IMR-90 (cell line): Measurements from ENCODE around the gene ZFP92. TPM values are rescaled to one million over a fixed set of nuclear protein-coding genes. Genes with fewer than 3 reads are reported as not detected.

ENCODE experiments used
- ATAC-seq: fragments of 200-7000 bp; cut with Tn5 transposase; 2 replicates; pipeline ENCODE4 v1.9.1; 2020; ENCODE audit warnings: low read depth, mild to moderate bottlenecking, moderate library complexity
- BruUV-seq: library from RNA; stranded (reverse); fragments of 400-500 nt; replicated peaks from 2 replicates; lab custom pipeline; 2021; lab: Mats Ljungman, UMichigan
- CTCF ChIA-PET: fragments of 300-600 bp; formaldehyde crosslinking; extraction: SDS; loops from one replicate; lab custom pipeline; 2021; ENCODE audit warnings: antibody characterized with exemption; lab: Yijun Ruan, JAX
- POLR2A ChIA-PET: fragments of 300-600 bp; sonication (Branson Sonifier 250); formaldehyde crosslinking; loops from one replicate; lab custom pipeline; 2022; ENCODE audit warnings: antibody characterized with exemption; ENCODE audit not compliant: unreplicated experiment; lab: Charles Lee
- DNase-seq: peaks from one replicate; pipeline ENCODE4 v3.0.0; 2013
- H2AFZ ChIP-seq: replicated peaks from 2 replicates; pipeline ENCODE3; 2013; ENCODE audit warnings: low read length, mild to moderate bottlenecking; ENCODE audit not compliant: poor library complexity
- H2AK5ac ChIP-seq: 2 replicates; pipeline ENCODE4 v1.6.1; 2013; ENCODE audit warnings: low read depth, low read length, inconsistent platforms
- H2AK9ac ChIP-seq: replicated peaks from 2 replicates; pipeline ENCODE3; 2013; ENCODE audit warnings: mild to moderate bottlenecking, low read depth, low read length, moderate library complexity; ENCODE audit not compliant: poor library complexity
- H2BK120ac ChIP-seq: 2 replicates; pipeline ENCODE4 v1.6.1; 2013; ENCODE audit warnings: low read depth, low read length, inconsistent platforms
- H2BK15ac ChIP-seq: 3 replicates; pipeline ENCODE4 v1.6.1; 2013; ENCODE audit warnings: low read depth, low read length, inconsistent platforms
- H2BK20ac ChIP-seq: 2 replicates; pipeline ENCODE4 v1.6.1; 2013; ENCODE audit warnings: low read depth, mild to moderate bottlenecking, inconsistent platforms, low read length, moderate library complexity
- H2BK5ac ChIP-seq: 2 replicates; pipeline ENCODE4 v1.6.1; 2013; ENCODE audit warnings: mild to moderate bottlenecking, low read depth, low read length, inconsistent platforms; ENCODE audit not compliant: poor library complexity, severe bottlenecking
- H3K14ac ChIP-seq: replicated peaks from 2 replicates; pipeline ENCODE4 v1.6.1; 2013; ENCODE audit warnings: low read depth, low read length, inconsistent platforms
- H3K18ac ChIP-seq: 2 replicates; pipeline ENCODE4 v1.6.1; 2013; ENCODE audit warnings: low read depth, low read length, control low read depth
- H3K23ac ChIP-seq: 2 replicates; pipeline ENCODE4 v1.6.1; 2013; ENCODE audit warnings: low read depth, low read length, inconsistent platforms
- H3K27ac ChIP-seq: 2 replicates; pipeline ENCODE4 v1.5.1; 2013; ENCODE audit warnings: mild to moderate bottlenecking, control low read depth, low read length; ENCODE audit not compliant: insufficient read depth
- H3K27me3 ChIP-seq: 2 replicates; pipeline ENCODE4 v1.6.1; 2013; ENCODE audit warnings: low read length; ENCODE audit not compliant: control insufficient read depth, insufficient read depth
- H3K36me3 ChIP-seq: 2 replicates; pipeline ENCODE4 v1.6.1; 2013; ENCODE audit warnings: low read length, mixed read lengths; ENCODE audit not compliant: control insufficient read depth, insufficient read depth
- H3K4ac ChIP-seq: 2 replicates; pipeline ENCODE4 v1.6.1; 2013; ENCODE audit warnings: low read depth, low read length, inconsistent platforms
- H3K4me1 ChIP-seq: 2 replicates; pipeline ENCODE4 v1.6.1; 2013; ENCODE audit warnings: low read length, mixed read lengths; ENCODE audit not compliant: control insufficient read depth, insufficient read depth
- H3K4me2 ChIP-seq: 2 replicates; pipeline ENCODE4 v1.6.1; 2013; ENCODE audit warnings: low read depth, mild to moderate bottlenecking, control low read depth, low read length, moderate library complexity
- H3K4me3 ChIP-seq: 2 replicates; pipeline ENCODE4 v1.5.1; 2013; ENCODE audit warnings: low read depth, mild to moderate bottlenecking, control low read depth, low read length, moderate library complexity; ENCODE audit not compliant: insufficient read depth
- H3K56ac ChIP-seq: 2 replicates; pipeline ENCODE4 v1.6.1; 2013; ENCODE audit warnings: low read length, inconsistent platforms; ENCODE audit not compliant: insufficient read depth; ENCODE audit errors: extremely low read depth
- H3K79me1 ChIP-seq, 2 experiments: 2 replicates each; pipeline ENCODE4 v1.6.1; 2013; ENCODE audit warnings: low read length in 2 of 2, inconsistent platforms in 1 of 2, low read depth in 1 of 2
- H3K9ac ChIP-seq: 2 replicates; pipeline ENCODE4 v1.6.1; 2013; ENCODE audit warnings: low read depth, low read length, control low read depth
- H3K9me1 ChIP-seq: 2 replicates; pipeline ENCODE4 v1.6.1; 2013; ENCODE audit warnings: low read length, inconsistent platforms; ENCODE audit not compliant: insufficient read depth
- H3K9me3 ChIP-seq: 2 replicates; pipeline ENCODE4 v1.6.1; 2013; ENCODE audit warnings: low read length; ENCODE audit not compliant: control insufficient read depth, insufficient read depth
- H4K20me1 ChIP-seq: 2 replicates; pipeline ENCODE4 v1.6.1; 2013; ENCODE audit warnings: low read length, inconsistent platforms; ENCODE audit not compliant: insufficient read depth
- H4K5ac ChIP-seq: 2 replicates; pipeline ENCODE4 v1.6.1; 2013; ENCODE audit warnings: mild to moderate bottlenecking, low read depth, low read length, control low read depth
- H4K8ac ChIP-seq, 2 experiments: 2 replicates each; pipeline ENCODE4 v1.6.1; 2013; ENCODE audit warnings: low read depth in 2 of 2, low read length in 2 of 2, control low read depth in 1 of 2, inconsistent platforms in 1 of 2
- H4K91ac ChIP-seq: 2 replicates; pipeline ENCODE4 v1.6.1; 2013; ENCODE audit warnings: low read depth, low read length, inconsistent platforms; ENCODE audit not compliant: insufficient read depth
- BHLHE40 ChIP-seq: fragments of 150-350 bp; IDR thresholded peaks from 2 replicates; pipeline ENCODE4 v1.6.1; 2016; ENCODE audit warnings: mild to moderate bottlenecking, low read depth, low read length
- CHD1 ChIP-seq: IDR thresholded peaks from 2 replicates; pipeline ENCODE4 v1.6.1; 2012; ENCODE audit warnings: low read depth, low read length, improper control_type of control experiment
- FOS ChIP-seq: fragments of 150-350 bp; IDR thresholded peaks from 2 replicates; pipeline ENCODE4 v1.6.1; 2016; ENCODE audit warnings: low read depth, low read length
- MAFK ChIP-seq: IDR thresholded peaks from 2 replicates; pipeline ENCODE4 v1.6.1; 2012; ENCODE audit warnings: low read depth, low read length, improper control_type of control experiment
- MAZ ChIP-seq: IDR thresholded peaks from 2 replicates; pipeline ENCODE4 v1.6.1; 2012; ENCODE audit warnings: low read depth, mild to moderate bottlenecking, low read length, improper control_type of control experiment, moderate library complexity, borderline replicate concordance
- NFE2L2 ChIP-seq: fragments of 150-350 bp; IDR thresholded peaks from 2 replicates; pipeline ENCODE4 v1.6.1; 2016; ENCODE audit warnings: low read depth, mild to moderate bottlenecking, low read length
- RAD21 ChIP-seq: IDR thresholded peaks from 2 replicates; pipeline ENCODE4 v1.6.1; 2012; ENCODE audit warnings: low read length, improper control_type of control experiment
- RCOR1 ChIP-seq: IDR thresholded peaks from 2 replicates; pipeline ENCODE4 v1.6.1; 2012; ENCODE audit warnings: mild to moderate bottlenecking, low read length, improper control_type of control experiment; ENCODE audit not compliant: insufficient replicate concordance
- RFX5 ChIP-seq: IDR thresholded peaks from 2 replicates; pipeline ENCODE4 v1.8.0; 2012; ENCODE audit warnings: low read depth, mild to moderate bottlenecking, low read length, moderate library complexity
- SMC3 ChIP-seq: fragments of 150-350 bp; IDR thresholded peaks from 2 replicates; pipeline ENCODE4 v1.6.1; 2016; ENCODE audit warnings: low read depth, mild to moderate bottlenecking, antibody characterized with exemption, low read length, moderate library complexity
- WGBS, 2 experiments: methylation state at CpG; one replicate each; pipeline versions ENCODE4 v1.1.5 to v1.1.7; 2013; ENCODE audit warnings: missing lambda C conversion rate in 2 of 2; ENCODE audit not compliant: insufficient read length in 1 of 2; ENCODE audit errors: extremely low coverage in 2 of 2; 5-methylcytosine and 5-hydroxymethylcytosine counted together
- dilution Hi-C: fragments of 300-500 bp; cut with HindIII; formaldehyde crosslinking; loops from one replicate; pipeline ENCODE4 v1.14.3; 2018; ENCODE audit warnings: low sequenced_read_pairs; ENCODE audit not compliant: unreplicated experiment
- in situ Hi-C: fragments of 300-500 bp; cut with MboI; formaldehyde crosslinking; loops from 3 replicates; pipeline ENCODE4 v1.14.3; 2019; ENCODE audit warnings: low sequenced_read_pairs, inconsistent platforms, mixed read lengths
- intact Hi-C: fragments of 100-400 bp; cut with micrococcal nuclease; formaldehyde crosslinking; loops from 2 replicates; pipeline ENCODE4 v1.10.0; 2022
- polyA plus RNA-seq, 3 experiments: library from polyadenylated mRNA; depleted of rRNA; stranded (reverse); fragments of >200 nt; gene quantifications; 2 replicates each; pipeline ENCODE4 v1.2.3, GENCODE V29; 2012; ENCODE audit warnings: low replicate concordance in 1 of 3
- total RNA-seq: library from RNA; depleted of rRNA; stranded (reverse); fragments of >200 nt; gene quantifications from 2 replicates; pipeline ENCODE4 v1.2.3, GENCODE V29; 2012
- TF ChIP-seq, protein P1 (sequence below): conservative IDR thresholded peaks from 2 replicates; pipeline ENCODE4 v1.5.1; 2012; ENCODE audit warnings: mild to moderate bottlenecking, low read depth, low read length, improper control_type of control experiment
- TF ChIP-seq, protein P2 (sequence below): fragments of 150-350 bp; IDR thresholded peaks from 2 replicates; pipeline ENCODE4 v1.6.1; 2017; ENCODE audit warnings: mild to moderate bottlenecking, antibody characterized with exemption, low read length, low read depth

Gene ZFP92
- total and polyA plus RNA-seq, 2 of the 4 experiments (the other 2 are of a cell fraction): under 0.01 to 0.03 TPM

GRCh38 chrX:153445106-153445855 is 34.0 kb downstream of the ZFP92 start:
- Histone ChIP-seq H3K36me3 (no peaks in the 10 kb centered on the region), H3K27me3 (peaks cover 3% of the 10 kb centered on the region), H2BK15ac (no peak overlapping the region), H2AK9ac (no peak overlapping the region), H4K91ac (no peak overlapping the region), H3K4ac (no peak overlapping the region), H3K27ac (no peak overlapping the region), H3K9me3 (peaks cover 3% of the 10 kb centered on the region; the same call in 1 of the 2 replicates), H2AK5ac (no peak overlapping the region), H4K5ac (no peak overlapping the region), H3K9ac (no peak overlapping the region), H3K79me1 (no peaks in the 10 kb centered on the region), H4K20me1 (no peaks in the 10 kb centered on the region; the same call in 1 of the 2 replicates), H3K4me3 (no peak overlapping the region), H4K8ac (no peak overlapping the region), H3K18ac (no peak overlapping the region), H3K14ac (no peak overlapping the region), H3K23ac (no peak overlapping the region), H2AFZ (no peak overlapping the region), H3K9me1 (no peaks in the 10 kb centered on the region), H3K56ac (no peak overlapping the region), H3K4me2 (no peak overlapping the region), H2BK120ac (no peak overlapping the region), H2BK20ac (no peak overlapping the region), H3K4me1 (no peaks in the 10 kb centered on the region), H2BK5ac (no peak overlapping the region)
- intact Hi-C loops: no loop called here
- no TSS peak for BruUV-seq
- in situ Hi-C loops: no loop called here
- DNase-seq: no peak
- no peak for ATAC-seq
- ChIA-PET POLR2A (interaction anchor here (0.7 kb wide), 1 partner anchor 924 kb away, joined by 3 read pairs; no protein-coding TSS in a partner anchor), CTCF (no interaction called here)
- dilution Hi-C loops: no loop called here
- 86% methylated on average over 21 of the region's 35 CpGs; no CpG with 5 or more reads in 1 of the 2 experiments for WGBS, 2 experiments
- TF ChIP-seq CHD1 (no peak), NFE2L2 (no peak), SMC3 (no peak), FOS (no peak), MAZ (no peak), BHLHE40 (no peak), RFX5 (no peak), MAFK (no peak), RAD21 (no peak), RCOR1 (no peak)
- TF ChIP-seq, protein P1, sequence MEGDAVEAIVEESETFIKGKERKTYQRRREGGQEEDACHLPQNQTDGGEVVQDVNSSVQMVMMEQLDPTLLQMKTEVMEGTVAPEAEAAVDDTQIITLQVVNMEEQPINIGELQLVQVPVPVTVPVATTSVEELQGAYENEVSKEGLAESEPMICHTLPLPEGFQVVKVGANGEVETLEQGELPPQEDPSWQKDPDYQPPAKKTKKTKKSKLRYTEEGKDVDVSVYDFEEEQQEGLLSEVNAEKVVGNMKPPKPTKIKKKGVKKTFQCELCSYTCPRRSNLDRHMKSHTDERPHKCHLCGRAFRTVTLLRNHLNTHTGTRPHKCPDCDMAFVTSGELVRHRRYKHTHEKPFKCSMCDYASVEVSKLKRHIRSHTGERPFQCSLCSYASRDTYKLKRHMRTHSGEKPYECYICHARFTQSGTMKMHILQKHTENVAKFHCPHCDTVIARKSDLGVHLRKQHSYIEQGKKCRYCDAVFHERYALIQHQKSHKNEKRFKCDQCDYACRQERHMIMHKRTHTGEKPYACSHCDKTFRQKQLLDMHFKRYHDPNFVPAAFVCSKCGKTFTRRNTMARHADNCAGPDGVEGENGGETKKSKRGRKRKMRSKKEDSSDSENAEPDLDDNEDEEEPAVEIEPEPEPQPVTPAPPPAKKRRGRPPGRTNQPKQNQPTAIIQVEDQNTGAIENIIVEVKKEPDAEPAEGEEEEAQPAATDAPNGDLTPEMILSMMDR: no peak
- TF ChIP-seq, protein P2, sequence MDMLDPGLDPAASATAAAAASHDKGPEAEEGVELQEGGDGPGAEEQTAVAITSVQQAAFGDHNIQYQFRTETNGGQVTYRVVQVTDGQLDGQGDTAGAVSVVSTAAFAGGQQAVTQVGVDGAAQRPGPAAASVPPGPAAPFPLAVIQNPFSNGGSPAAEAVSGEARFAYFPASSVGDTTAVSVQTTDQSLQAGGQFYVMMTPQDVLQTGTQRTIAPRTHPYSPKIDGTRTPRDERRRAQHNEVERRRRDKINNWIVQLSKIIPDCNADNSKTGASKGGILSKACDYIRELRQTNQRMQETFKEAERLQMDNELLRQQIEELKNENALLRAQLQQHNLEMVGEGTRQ: no peak
